K562 (cell line): ENCODE results near the gene TENM3. TPM values are rescaled to one million over a fixed set of nuclear protein-coding genes. Genes with fewer than 3 reads are reported as not detected.

Experiments used
- ATAC-seq: fragments of 200-7000 bp; cut with Tn5 transposase; 3 replicates; pipeline ENCODE4 v1.9.1; 2020; ENCODE audit warnings: moderate library complexity
- BruUV-seq: library from RNA; stranded (reverse); fragments of 400-500 nt; replicated peaks from 2 replicates; lab custom pipeline; 2021; lab: Mats Ljungman, UMichigan
- CTCF ChIA-PET: fragments of 300-600 bp; formaldehyde crosslinking; extraction: SDS; loops from one replicate; lab custom pipeline; 2021; ENCODE audit warnings: low intra/inter-chr PET ratio; lab: Yijun Ruan, JAX
- POLR2A ChIA-PET: fragments of 300-600, 350-650 bp; sonication (Branson Sonifier 250); formaldehyde crosslinking; extraction: SDS; loops from one replicate; lab custom pipeline; 2021; ENCODE audit warnings: antibody characterized with exemption, inconsistent platforms; lab: Yijun Ruan, JAX
- DNase-seq, 4 experiments: peaks; one replicate each; pipeline versions ENCODE4 v3.0.0 to v3.0.0-alpha.2; 2011 to 2018; ENCODE audit warnings: low spot score in 3 of 4, mixed read lengths in 3 of 4; ENCODE audit errors: extremely low read depth in 1 of 4
- FAIRE-seq: peaks from 2 replicates; lab custom pipeline; 2011; peaks lifted over from hg19 to GRCh38; lab: Jason Lieb, UNC
- H2AFZ ChIP-seq: 2 replicates; pipeline ENCODE4 v1.6.0; 2011; ENCODE audit warnings: low read depth, low read length, control low read depth, inconsistent platforms
- H3K27ac ChIP-seq: fragments of 200-600 bp; 3 replicates; pipeline ENCODE4 v1.8.0; 2011; ENCODE audit warnings: low read depth, mild to moderate bottlenecking, control low read depth, inconsistent platforms, low read length, moderate library complexity, mixed read lengths; ENCODE audit errors: extremely low read depth
- H3K27me3 ChIP-seq, 2 experiments: fragments of 300-600 bp in 1 of 2; 2 replicates in 1 of 2; 3 replicates in 1 of 2; pipeline versions ENCODE4 v1.6.0 to v1.8.0; 2011; ENCODE audit warnings: inconsistent platforms in 2 of 2, low read length in 2 of 2, mild to moderate bottlenecking in 1 of 2, mixed read lengths in 1 of 2, moderate library complexity in 1 of 2; ENCODE audit not compliant: control insufficient read depth in 2 of 2, insufficient read depth in 2 of 2
- H3K36me3 ChIP-seq: fragments of 300-600 bp; 3 replicates; pipeline ENCODE4 v1.8.0; 2011; ENCODE audit warnings: mild to moderate bottlenecking, low read length, inconsistent platforms; ENCODE audit not compliant: control insufficient read depth, insufficient read depth
- H3K4me1 ChIP-seq, 2 experiments: fragments of 200-600 bp in 1 of 2; replicated peaks in 1 of 2; 2 replicates in 1 of 2; 3 replicates in 1 of 2; pipeline versions ENCODE4 v1.5.1 to v1.8.0; 2011; ENCODE audit warnings: inconsistent platforms in 2 of 2, low read length in 2 of 2, mild to moderate bottlenecking in 1 of 2, mixed read lengths in 1 of 2, moderate library complexity in 1 of 2; ENCODE audit not compliant: control insufficient read depth in 2 of 2, insufficient read depth in 2 of 2
- H3K4me2 ChIP-seq: 2 replicates; pipeline ENCODE4 v1.6.1; 2011; ENCODE audit warnings: low read length, control low read depth, inconsistent platforms, mixed read lengths; ENCODE audit not compliant: insufficient read depth
- H3K4me3 ChIP-seq: fragments of 200-600 bp; sonication (generic), shearing (Covaris generic); 2 replicates; pipeline ENCODE4 v1.5.1; 2016; ENCODE audit warnings: control low read depth, inconsistent platforms
- H3K79me2 ChIP-seq: fragments of 200-600 bp; 3 replicates; pipeline ENCODE4 v1.8.0; 2011; ENCODE audit warnings: low read length, inconsistent platforms; ENCODE audit not compliant: control insufficient read depth, insufficient read depth
- H3K9ac ChIP-seq, 2 experiments: 2 replicates each; pipeline versions ENCODE4 v1.6.0 to v1.6.1; 2011; ENCODE audit warnings: low read depth in 2 of 2, low read length in 2 of 2, control low read depth in 1 of 2, inconsistent platforms in 1 of 2, mild to moderate bottlenecking in 1 of 2, mixed read lengths in 1 of 2; ENCODE audit not compliant: insufficient read depth in 1 of 2
- H3K9me1 ChIP-seq: one replicate; pipeline ENCODE4 v1.6.0; 2011; ENCODE audit warnings: inconsistent platforms, mild to moderate bottlenecking, low read length, moderate library complexity; ENCODE audit not compliant: control insufficient read depth, insufficient read depth
- H3K9me3 ChIP-seq: replicated peaks from 2 replicates; pipeline ENCODE4 v1.5.1; 2011; ENCODE audit warnings: low read depth, low read length, inconsistent platforms; ENCODE audit not compliant: control insufficient read depth, insufficient read depth
- H4K20me1 ChIP-seq: replicated peaks from 2 replicates; pipeline ENCODE4 v1.6.1; 2011; ENCODE audit warnings: low read length, inconsistent platforms, mixed read lengths; ENCODE audit not compliant: control insufficient read depth, insufficient read depth
- CAMTA2 ChIP-seq: fragments of 250-450 bp; sonication (Bioruptor Pico); conservative IDR thresholded peaks from 2 replicates; pipeline ENCODE4 v1.5.1; 2022
- CBX5 ChIP-seq: IDR thresholded peaks from 2 replicates; pipeline ENCODE4 v1.6.1; 2014; ENCODE audit warnings: low read depth, borderline replicate concordance
- CCAR2 ChIP-seq: fragments of 200-400 bp; formaldehyde crosslinking; IDR thresholded peaks from 2 replicates; pipeline ENCODE4 v1.6.1; 2017; ENCODE audit warnings: mild to moderate bottlenecking, low read depth, low read length
- CTBP1 ChIP-seq: fragments of 450-650 bp; IDR thresholded peaks from 2 replicates; pipeline ENCODE4 v1.6.1; 2016; ENCODE audit warnings: borderline replicate concordance
- GABPB2 ChIP-seq: fragments of 250-450 bp; sonication (Bioruptor Pico); conservative IDR thresholded peaks from 2 replicates; pipeline ENCODE4 v1.5.1; 2021; ENCODE audit warnings: mild to moderate bottlenecking
- HNRNPH1 ChIP-seq: fragments of 200-400 bp; formaldehyde crosslinking; optimal IDR thresholded peaks from 2 replicates; pipeline ENCODE3; 2017; ENCODE audit warnings: low read depth, mild to moderate bottlenecking, low read length, moderate library complexity
- NBN ChIP-seq: fragments of 450-650 bp; IDR thresholded peaks from 2 replicates; pipeline ENCODE4 v1.6.1; 2016; ENCODE audit warnings: low read depth, mild to moderate bottlenecking
- PYGO2 ChIP-seq: fragments of 450-650 bp; IDR thresholded peaks from 2 replicates; pipeline ENCODE4 v1.6.1; 2016; ENCODE audit warnings: mild to moderate bottlenecking, missing genetic modification characterization, moderate library complexity, missing compliant biosample characterization
- TEAD4 ChIP-seq, 2 experiments: sonication (generic) in 1 of 2; formaldehyde crosslinking in 1 of 2; IDR thresholded peaks; 2 replicates each; pipeline versions ENCODE4 v1.6.1 to v1.8.0; 2012 to 2022; ENCODE audit warnings: borderline replicate concordance in 1 of 2, inconsistent platforms in 1 of 2, low read length in 1 of 2, mild to moderate bottlenecking in 1 of 2, missing genetic modification reagents in 1 of 2
- TSC22D4 ChIP-seq: fragments of 450-650 bp; IDR thresholded peaks from 2 replicates; pipeline ENCODE4 v1.6.1; 2016; ENCODE audit warnings: missing genetic modification characterization, missing biosample characterization, control low read depth
- ZNF707 ChIP-seq: fragments of 250-450 bp; sonication (Bioruptor Pico); conservative IDR thresholded peaks from 2 replicates; pipeline ENCODE4 v1.8.0; 2022; ENCODE audit warnings: inconsistent platforms, mild to moderate bottlenecking, moderate library complexity
- ZNF766 ChIP-seq: fragments of 200-800 bp; sonication (Bioruptor generic); conservative IDR thresholded peaks from 2 replicates; pipeline ENCODE4 v1.6.1; 2016; ENCODE audit warnings: missing genetic modification characterization, missing compliant biosample characterization
- WGBS: fragments of 100-300 bp; shearing (Covaris generic); methylation state at CpG from one replicate; pipeline ENCODE4 v1.1.6; 2016; ENCODE audit warnings: low coverage, mixed read lengths; ENCODE audit not compliant: insufficient coverage; ENCODE audit errors: missing lambda C conversion rate; 5-methylcytosine and 5-hydroxymethylcytosine counted together
- in situ Hi-C: fragments of 300-500 bp; cut with MboI; formaldehyde crosslinking; loops from 4 replicates; pipeline ENCODE4 v1.15.0; 2018; ENCODE audit warnings: inconsistent platforms, mixed read lengths
- intact Hi-C: fragments of 100-400 bp; cut with micrococcal nuclease; formaldehyde crosslinking; loops from 2 replicates; pipeline ENCODE4 v1.14.2; 2022
- polyA plus RNA-seq, 8 experiments: library from polyadenylated mRNA; depleted of rRNA in 4 of 8; stranded (reverse) in 5 of 8; unstranded in 3 of 8; fragments of >200 nt; fragmentation: Nextera tagmentation in 2 of 8; fragmentation: Illumina TruSeq in 1 of 8; extraction: Ambion mirVana in 2 of 8; extraction: Trizol in 1 of 8; gene quantifications; 2 replicates each; pipeline versions ENCODE4 v1.2.1 to v1.2.3, GENCODE V29; 2011 to 2014; ENCODE audit warnings: inconsistent platforms in 1 of 8, missing spikeins in 1 of 8
- total RNA-seq, 7 experiments: library from RNA; depleted of rRNA in 6 of 7; stranded (reverse); fragments of >200 nt in 6 of 7; fragmentation: Illumina TruSeq in 2 of 7; extraction: Trizol in 2 of 7; gene quantifications; 2 replicates each; pipeline versions ENCODE4 v1.2.1 to v1.2.3, GENCODE V29; 2011 to 2021; ENCODE audit warnings: low replicate concordance in 1 of 7
- TF ChIP-seq, protein P1 (sequence below): fragments of 450-650 bp; IDR thresholded peaks from 2 replicates; pipeline ENCODE4 v1.6.1; 2016; ENCODE audit warnings: antibody characterized with exemption

TENM3 gene
- total and polyA plus RNA-seq, 9 of the 15 experiments (the other 6 are each of a cell fraction or from before 2014, with no cell fraction given): 0.01 to 0.02 TPM; not detected in 7

DNA sequence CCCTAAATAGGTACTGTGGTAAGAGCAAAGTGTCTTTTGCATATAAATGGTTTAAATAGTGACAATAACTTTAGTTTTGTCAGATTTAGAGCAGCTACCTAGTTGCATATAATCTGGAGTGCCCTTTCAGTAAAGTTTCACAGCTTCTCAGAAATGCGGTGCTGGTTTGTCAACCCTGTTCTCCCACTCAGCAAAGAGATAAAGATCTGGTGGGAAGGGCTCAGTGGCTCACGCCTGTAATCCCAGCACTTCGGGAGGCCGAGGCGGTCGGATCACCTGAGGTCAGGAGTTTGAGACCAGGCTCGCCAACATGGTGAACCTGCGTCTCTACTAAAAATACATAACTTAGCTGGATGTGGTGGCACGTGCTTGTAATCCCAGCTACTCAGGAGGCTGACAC, 45.6 kb upstream of the TENM3 start:
- 4% methylated on average over 9 of the region's 9 CpGs for WGBS
- no peak overlapping the region for H2AFZ ChIP-seq
- intact Hi-C loops: no loop called here

More for the DNA sequence above, 45.6 kb upstream of the TENM3 start:
- Histone ChIP-seq H3K9me1 (no peaks in the 10 kb centered on the region), H3K4me2 (no peak overlapping the region), H3K79me2 (no peaks in the 10 kb centered on the region), H3K27ac (no peak overlapping the region), H3K4me3 (no peak overlapping the region), H3K4me1 (no peaks in the 10 kb centered on the region), H4K20me1 (no peaks in the 10 kb centered on the region), H3K27me3 (peaks cover 0 to 6% of the 10 kb centered on the region in 2 experiments; a peak in 2 of 5 replicates), H3K9ac (no peak overlapping the region), H3K9me3 (no peaks in the 10 kb centered on the region), H3K36me3 (no peaks in the 10 kb centered on the region)
- no TSS peak for BruUV-seq
- POLR2A ChIA-PET: no interaction called here
- DNase-seq (no peak), FAIRE-seq (no peak), ATAC-seq (no peak)
- TF ChIP-seq HNRNPH1 (no peak), NBN (no peak), PYGO2 (tag) (no peak), TSC22D4 (tag) (no peak), GABPB2 (CRISPR knock-in tag) (no peak), ZNF766 (CRISPR knock-in tag) (no peak), CBX5 (no peak), CTBP1 (no peak), CCAR2 (no peak), CAMTA2 (CRISPR knock-in tag) (no peak), ZNF707 (CRISPR knock-in tag) (no peak), TEAD4 (IDR thresholded peaks at IDR 0.05; ENCODE audit: low read length) (no peak), TEAD4 (CRISPR knock-in tag; IDR thresholded peaks at IDR 0.05; ENCODE audit: borderline replicate concordance) (no peak)
- TF ChIP-seq, protein P1, sequence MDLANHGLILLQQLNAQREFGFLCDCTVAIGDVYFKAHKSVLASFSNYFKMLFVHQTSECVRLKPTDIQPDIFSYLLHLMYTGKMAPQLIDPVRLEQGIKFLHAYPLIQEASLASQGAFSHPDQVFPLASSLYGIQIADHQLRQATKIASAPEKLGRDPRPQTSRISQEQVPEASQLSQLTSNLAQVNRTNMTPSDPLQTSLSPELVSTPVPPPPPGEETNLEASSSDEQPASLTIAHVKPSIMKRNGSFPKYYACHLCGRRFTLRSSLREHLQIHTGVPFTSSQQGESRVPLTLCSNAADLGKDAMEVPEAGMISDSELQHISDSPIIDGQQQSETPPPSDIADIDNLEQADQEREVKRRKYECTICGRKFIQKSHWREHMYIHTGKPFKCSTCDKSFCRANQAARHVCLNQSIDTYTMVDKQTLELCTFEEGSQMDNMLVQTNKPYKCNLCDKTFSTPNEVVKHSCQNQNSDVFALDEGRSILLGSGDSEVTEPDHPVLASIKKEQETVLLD: no peak
- CTCF ChIA-PET: no interaction called here
- in situ Hi-C loops: no loop called here
